Keratinocyte (primary cell): ENCODE results near the gene RGL1. TPM values are rescaled to one million over a fixed set of nuclear protein-coding genes. Genes with fewer than 3 reads are reported as not detected.

ENCODE experiments used
- DNase-seq: peaks from one replicate; pipeline ENCODE4 v3.0.0-alpha.2; 2011; ENCODE audit warnings: low read depth, missing footprints, low spot score
- FAIRE-seq: peaks from 2 replicates; lab custom pipeline; 2011; peaks lifted over from hg19 to GRCh38; lab: Jason Lieb, UNC
- H2AFZ ChIP-seq: 2 replicates; pipeline ENCODE4 v1.6.0; 2012; ENCODE audit warnings: low read length, control low read depth, inconsistent platforms; ENCODE audit not compliant: control insufficient read depth
- H3K27ac ChIP-seq: 2 replicates; pipeline ENCODE4 v1.5.1; 2011; ENCODE audit warnings: low read length; ENCODE audit not compliant: control insufficient read depth, insufficient read depth
- H3K27me3 ChIP-seq: 3 replicates; pipeline ENCODE4 v1.6.0; 2011; ENCODE audit warnings: low read length; ENCODE audit not compliant: control insufficient read depth, insufficient read depth; ENCODE audit errors: extremely low read depth
- H3K36me3 ChIP-seq, 2 experiments: 2 replicates in 1 of 2; 3 replicates in 1 of 2; pipeline ENCODE4 v1.5.1; 2011; ENCODE audit warnings: low read length in 2 of 2, mild to moderate bottlenecking in 1 of 2; ENCODE audit not compliant: control insufficient read depth in 2 of 2, insufficient read depth in 2 of 2; ENCODE audit errors: extremely low read depth in 1 of 2
- H3K4me1 ChIP-seq: 3 replicates; pipeline ENCODE4 v1.5.1; 2011; ENCODE audit warnings: low read length; ENCODE audit not compliant: control insufficient read depth, insufficient read depth; ENCODE audit errors: extremely low read depth
- H3K4me2 ChIP-seq: 3 replicates; pipeline ENCODE4 v1.6.0; 2011; ENCODE audit warnings: low read depth, low read length; ENCODE audit not compliant: control insufficient read depth, insufficient read depth; ENCODE audit errors: extremely low read depth
- H3K4me3 ChIP-seq, 3 experiments: fragments of 200-600 bp in 1 of 3; sonication (generic) in 1 of 3; 2 replicates in 2 of 3; 3 replicates in 1 of 3; pipeline ENCODE4 v1.5.1; 2011 to 2016; ENCODE audit warnings: low read length in 3 of 3, mild to moderate bottlenecking in 3 of 3, control low read depth in 2 of 3, inconsistent platforms in 1 of 3, low read depth in 1 of 3, mixed read lengths in 1 of 3, mixed run types in 1 of 3, moderate library complexity in 1 of 3; ENCODE audit not compliant: control insufficient read depth in 2 of 3, insufficient read depth in 2 of 3; ENCODE audit errors: extremely low read depth in 1 of 3
- H3K79me2 ChIP-seq: 2 replicates; pipeline ENCODE4 v1.6.0; 2012; ENCODE audit warnings: low read length; ENCODE audit not compliant: control insufficient read depth, insufficient read depth
- H3K9ac ChIP-seq: 3 replicates; pipeline ENCODE4 v1.6.0; 2011; ENCODE audit warnings: low read length; ENCODE audit not compliant: control insufficient read depth, insufficient read depth; ENCODE audit errors: extremely low read depth
- H3K9me1 ChIP-seq: 3 replicates; pipeline ENCODE4 v1.6.0; 2011; ENCODE audit warnings: low read length; ENCODE audit not compliant: control insufficient read depth, insufficient read depth; ENCODE audit errors: extremely low read depth
- H3K9me3 ChIP-seq: 2 replicates; pipeline ENCODE4 v1.5.1; 2012; ENCODE audit warnings: low read depth, low read length; ENCODE audit not compliant: control insufficient read depth
- H4K20me1 ChIP-seq: 3 replicates; pipeline ENCODE4 v1.6.0; 2011; ENCODE audit warnings: low read length; ENCODE audit not compliant: control insufficient read depth, insufficient read depth; ENCODE audit errors: extremely low read depth
- EZH2 ChIP-seq: IDR thresholded peaks from one replicate; pipeline ENCODE4 v1.6.1; 2012; ENCODE audit warnings: inconsistent platforms, mild to moderate bottlenecking, low read length, moderate library complexity
- dilution Hi-C: fragments of 300-500 bp; cut with MboI; formaldehyde crosslinking; loops from one replicate; pipeline ENCODE4 v1.7.0; 2020; ENCODE audit warnings: low sequenced_read_pairs; ENCODE audit not compliant: extremely low pct_ligation_motif_present
- polyA plus RNA-seq, 5 experiments: library from polyadenylated mRNA; depleted of rRNA in 3 of 5; stranded (reverse) in 3 of 5; stranded (forward) in 1 of 5; unstranded in 1 of 5; fragments of >200 nt; gene quantifications; 1 replicate in 1 of 5; 2 replicates in 3 of 5; 3 replicates in 1 of 5; pipeline versions ENCODE4 v1.2.1 to v1.2.3, GENCODE V29; 2011 to 2012; ENCODE audit warnings: missing spikeins in 2 of 5, low read depth in 1 of 5, low replicate concordance in 1 of 5
- TF ChIP-seq, protein P1 (sequence below), 3 experiments: IDR thresholded peaks in 1 of 3; conservative IDR thresholded peaks in 1 of 3; optimal IDR thresholded peaks in 1 of 3; 2 replicates in 2 of 3; 3 replicates in 1 of 3; pipeline versions ENCODE3 to v1.5.1; 2011; ENCODE audit warnings: low read length in 3 of 3, mild to moderate bottlenecking in 3 of 3, moderate library complexity in 2 of 3, control low read depth in 1 of 3, inconsistent platforms in 1 of 3; ENCODE audit not compliant: insufficient read depth in 2 of 3; ENCODE audit errors: extremely low read depth in 1 of 3

The RGL1 gene
- polyA plus RNA-seq, 1 donor (not counting 4 experiments of a cell fraction or from before 2014, with no cell fraction given): 1.2 TPM

DNA sequence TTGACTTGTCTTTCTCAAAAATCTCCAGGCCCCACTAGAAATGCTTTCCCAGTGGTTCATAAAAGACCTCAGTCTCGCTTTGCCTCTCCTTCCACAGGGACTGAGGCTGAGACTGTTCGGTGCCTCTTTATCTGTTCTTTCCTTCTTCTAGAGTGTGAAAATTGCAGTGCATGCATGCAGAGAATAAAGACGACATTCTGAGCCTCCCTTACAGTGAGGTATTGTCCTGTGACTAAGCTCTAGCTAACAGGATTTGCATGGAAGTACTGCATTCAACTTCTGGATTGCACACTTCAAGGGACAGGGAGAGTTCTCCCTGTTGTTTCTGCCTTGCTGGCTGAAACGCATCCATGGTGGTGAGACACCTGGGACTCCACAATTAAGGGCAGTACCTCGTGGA, 163.5 kb downstream of the RGL1 start:
- Histone ChIP-seq H3K9me1 (no peaks in the 10 kb centered on the region), H4K20me1 (no peaks in the 10 kb centered on the region), H3K36me3 (no peaks in the 10 kb centered on the region), H3K27me3 (peaks cover 7% of the 10 kb centered on the region), H3K4me1 (no peaks in the 10 kb centered on the region), H3K9ac (no peak overlapping the region), H3K27ac (no peak overlapping the region), H3K79me2 (no peaks in the 10 kb centered on the region), H3K4me2 (no peak overlapping the region), H2AFZ (no peak overlapping the region), H3K4me3 (no peak overlapping the region), H3K9me3 (no peaks in the 10 kb centered on the region)
- dilution Hi-C loops: no loop called here
- TF ChIP-seq, protein P1, sequence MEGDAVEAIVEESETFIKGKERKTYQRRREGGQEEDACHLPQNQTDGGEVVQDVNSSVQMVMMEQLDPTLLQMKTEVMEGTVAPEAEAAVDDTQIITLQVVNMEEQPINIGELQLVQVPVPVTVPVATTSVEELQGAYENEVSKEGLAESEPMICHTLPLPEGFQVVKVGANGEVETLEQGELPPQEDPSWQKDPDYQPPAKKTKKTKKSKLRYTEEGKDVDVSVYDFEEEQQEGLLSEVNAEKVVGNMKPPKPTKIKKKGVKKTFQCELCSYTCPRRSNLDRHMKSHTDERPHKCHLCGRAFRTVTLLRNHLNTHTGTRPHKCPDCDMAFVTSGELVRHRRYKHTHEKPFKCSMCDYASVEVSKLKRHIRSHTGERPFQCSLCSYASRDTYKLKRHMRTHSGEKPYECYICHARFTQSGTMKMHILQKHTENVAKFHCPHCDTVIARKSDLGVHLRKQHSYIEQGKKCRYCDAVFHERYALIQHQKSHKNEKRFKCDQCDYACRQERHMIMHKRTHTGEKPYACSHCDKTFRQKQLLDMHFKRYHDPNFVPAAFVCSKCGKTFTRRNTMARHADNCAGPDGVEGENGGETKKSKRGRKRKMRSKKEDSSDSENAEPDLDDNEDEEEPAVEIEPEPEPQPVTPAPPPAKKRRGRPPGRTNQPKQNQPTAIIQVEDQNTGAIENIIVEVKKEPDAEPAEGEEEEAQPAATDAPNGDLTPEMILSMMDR (optimal IDR thresholded peaks at IDR 0.05 in 1 of 3, IDR thresholded peaks at IDR 0.05 in 1 of 3, conservative IDR thresholded peaks at IDR 0.05 in 1 of 3; ENCODE audit: extremely low read depth in 1 of 3, insufficient read depth in 2 of 3, low read length in 3 of 3): no peak
- TF ChIP-seq EZH2: no peak
- FAIRE-seq (no peak), DNase-seq (no peak)

DNA sequence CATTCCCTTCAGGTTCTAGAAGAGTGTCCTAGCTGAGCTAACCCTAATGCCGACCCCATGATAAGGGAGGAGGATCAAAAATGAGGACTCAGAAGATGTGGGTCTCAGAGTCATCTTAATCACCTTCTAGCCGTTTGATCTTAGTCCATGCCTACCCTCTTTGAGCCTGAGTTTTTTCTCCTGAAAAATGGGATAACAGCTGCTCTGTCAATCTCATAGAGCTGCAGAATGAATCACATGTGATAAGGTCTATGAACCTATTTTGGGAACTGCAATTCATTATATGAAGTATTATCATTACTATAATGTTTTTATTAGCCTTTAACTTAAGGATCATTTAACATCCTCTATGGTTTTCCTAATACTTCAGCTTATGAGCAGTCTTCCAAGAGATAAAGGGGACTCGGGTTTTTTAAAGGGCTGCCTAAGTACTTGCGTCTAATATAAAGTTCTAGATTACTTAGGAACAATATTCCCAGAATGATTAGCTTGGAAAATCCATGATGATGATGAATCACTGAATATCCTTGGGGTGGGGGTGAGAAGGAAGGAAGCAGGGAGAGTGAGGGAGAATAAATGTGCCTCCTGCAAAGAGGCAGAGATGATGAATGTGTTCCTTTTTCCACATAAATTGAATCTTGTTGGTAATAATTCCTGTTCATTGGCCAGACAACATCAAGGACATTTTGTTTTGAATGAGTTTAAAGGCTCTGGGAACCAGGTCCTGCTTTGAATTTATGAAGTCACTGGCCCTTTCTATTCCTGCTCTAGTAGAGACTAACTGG, 165.8 kb downstream of the RGL1 start:
- DNase-seq (no peak), FAIRE-seq (no peak)
- H3K4me3 ChIP-seq: no peak overlapping the region
- dilution Hi-C loops: no loop called here
- no peaks in the 10 kb centered on the region for H3K9me1 ChIP-seq
- no peak overlapping the region for H3K9ac ChIP-seq
- H4K20me1 ChIP-seq: no peaks in the 10 kb centered on the region
- H3K4me1 ChIP-seq: no peaks in the 10 kb centered on the region
- peaks cover 3% of the 10 kb centered on the region for H3K27me3 ChIP-seq
- no peak overlapping the region for H2AFZ ChIP-seq
- H3K36me3 ChIP-seq: no peaks in the 10 kb centered on the region
- H3K27ac ChIP-seq: no peak overlapping the region
- TF ChIP-seq, protein P1 (optimal IDR thresholded peaks at IDR 0.05 in 1 of 3, IDR thresholded peaks at IDR 0.05 in 1 of 3, conservative IDR thresholded peaks at IDR 0.05 in 1 of 3; ENCODE audit: extremely low read depth in 1 of 3, insufficient read depth in 2 of 3, low read length in 3 of 3): no peak
- no peak for TF ChIP-seq EZH2
- H3K4me2 ChIP-seq: no peak overlapping the region
- H3K79me2 ChIP-seq: no peaks in the 10 kb centered on the region
- H3K9me3 ChIP-seq: no peaks in the 10 kb centered on the region
